Natural killer cell (primary cell): Measurements from ENCODE around the gene GALNT9. TPM values are rescaled to one million over a fixed set of nuclear protein-coding genes. Genes with fewer than 3 reads are reported as not detected.

Experiments
- ATAC-seq, 3 donors: fragments of 150-1000 bp in 2 of 3; fragments of 200-7000 bp in 1 of 3; cut with Tn5 transposase; 1 replicate in 1 of 3; 2 replicates in 2 of 3; pipeline ENCODE4 v1.10.0; 2021; ENCODE audit warnings: mild to moderate bottlenecking in 2 of 3, moderate library complexity in 2 of 3
- DNase-seq, 2 donors: peaks; one replicate each; pipeline versions ENCODE4 v3.0.0 to v3.0.0-alpha.2; 2013 to 2021; ENCODE audit warnings: mixed read lengths in 1 of 2
- H3K27ac ChIP-seq: one replicate; pipeline ENCODE4 v1.5.1; 2013; ENCODE audit warnings: mild to moderate bottlenecking, low read length
- H3K27me3 ChIP-seq: one replicate; pipeline ENCODE4 v1.6.1; 2013; ENCODE audit warnings: low read length; ENCODE audit not compliant: control insufficient read depth, insufficient read depth
- H3K36me3 ChIP-seq: one replicate; pipeline ENCODE4 v1.6.1; 2013; ENCODE audit warnings: low read length; ENCODE audit not compliant: control insufficient read depth, insufficient read depth
- H3K4me1 ChIP-seq: one replicate; pipeline ENCODE4 v1.6.1; 2013; ENCODE audit warnings: low read length; ENCODE audit not compliant: control insufficient read depth, insufficient read depth
- H3K4me3 ChIP-seq: one replicate; pipeline ENCODE4 v1.5.1; 2013; ENCODE audit warnings: low read length
- H3K9me3 ChIP-seq: one replicate; pipeline ENCODE4 v1.6.1; 2013; ENCODE audit warnings: low read length; ENCODE audit not compliant: control insufficient read depth, insufficient read depth
- H3K27ac Mint-ChIP-seq, 2 donors: one replicate each; pipeline ENCODE4 v1.8.0; 2022; ENCODE audit warnings: mild to moderate bottlenecking in 2 of 2, mixed read lengths in 2 of 2, moderate library complexity in 1 of 2
- H3K27me3 Mint-ChIP-seq, 2 donors: one replicate each; pipeline ENCODE4 v1.8.0; 2022; ENCODE audit warnings: low read depth in 2 of 2, mixed read lengths in 2 of 2
- H3K36me3 Mint-ChIP-seq: one replicate; pipeline ENCODE4 v1.8.0; 2022; ENCODE audit warnings: mixed read lengths
- H3K4me1 Mint-ChIP-seq, 2 donors: one replicate each; pipeline ENCODE4 v1.8.0; 2022; ENCODE audit warnings: mixed read lengths in 2 of 2
- H3K4me3 Mint-ChIP-seq: one replicate; pipeline ENCODE4 v1.8.0; 2022; ENCODE audit warnings: mild to moderate bottlenecking, moderate library complexity, mixed read lengths
- H3K9me3 Mint-ChIP-seq, 2 donors: one replicate each; pipeline ENCODE4 v1.8.0; 2022; ENCODE audit warnings: mixed read lengths in 2 of 2
- WGBS: methylation state at CpG from one replicate; pipeline ENCODE4 v1.1.7; 2013; ENCODE audit warnings: missing lambda C conversion rate; ENCODE audit not compliant: insufficient coverage; 5-methylcytosine and 5-hydroxymethylcytosine counted together
- intact Hi-C: fragments of 100-400 bp; cut with micrococcal nuclease; formaldehyde crosslinking; loops from one replicate; pipeline ENCODE4 v1.14.2; 2022
- total RNA-seq, 4 donors: library from RNA; stranded (reverse); fragments of 120-200 nt in 1 of 4; gene quantifications; one replicate each; pipeline versions ENCODE4 v1.2.3 to v1.2.4, GENCODE V29; 2013 to 2022
- TF ChIP-seq, protein P1 (sequence below): fragments of 200-600 bp; IDR thresholded peaks from one replicate; pipeline ENCODE4 v1.8.0; 2022; ENCODE audit warnings: antibody characterized with exemption

GALNT9 gene
- total RNA-seq, 3 donors from 2014 or later (not counting 1 experiment from before 2014, with no cell fraction given), result not detected

DNA sequence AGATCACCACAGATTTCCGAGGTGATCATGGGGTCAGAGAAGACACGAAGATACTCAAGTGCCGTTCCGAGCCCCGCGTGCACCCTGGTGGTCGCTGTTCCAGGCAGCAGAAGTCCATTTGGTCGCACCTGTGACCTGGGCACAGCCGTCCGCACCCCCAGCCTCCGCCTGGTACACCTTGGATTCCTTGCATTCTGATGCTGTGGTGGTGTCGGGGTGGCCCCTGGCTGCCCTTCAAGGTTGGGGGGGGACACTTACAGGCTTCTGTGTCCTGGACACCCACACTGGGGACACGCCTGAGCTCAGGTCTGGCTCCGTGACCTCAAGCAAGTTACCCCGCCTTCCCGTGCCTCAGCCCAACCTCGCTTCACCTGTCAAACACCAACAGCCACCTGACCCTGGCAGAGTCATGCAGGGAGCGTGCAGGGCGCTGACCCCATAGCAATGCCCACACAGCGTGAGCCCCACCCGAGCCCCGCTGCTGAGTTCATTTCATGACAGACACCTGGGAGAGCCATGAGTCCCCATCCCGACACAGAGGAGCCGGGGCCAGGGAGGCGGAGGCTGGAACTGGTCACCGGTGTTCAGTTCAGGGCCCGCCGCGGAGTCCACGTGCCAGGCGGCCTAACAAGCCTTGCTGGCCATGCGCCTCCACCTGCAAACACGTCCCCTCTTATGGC is 17.9 kb upstream of the GALNT9 start:
- Mint-ChIP-seq H3K27ac (no peak overlapping the region), H3K27me3 (peaks cover 0 to 6% of the 10 kb centered on the region in 2 donors), H3K4me3 (no peak overlapping the region), H3K4me1 (peaks cover 0 to 14% of the 10 kb centered on the region in 2 donors), H3K36me3 (no peaks in the 10 kb centered on the region), H3K9me3 (no peaks in the 10 kb centered on the region)
- no peaks in the 10 kb centered on the region for H3K36me3 ChIP-seq
- H3K9me3 ChIP-seq, result no peaks in the 10 kb centered on the region
- H3K4me3 ChIP-seq, result no peak overlapping the region
- H3K27ac ChIP-seq, result no peak overlapping the region
- H3K4me1 ChIP-seq, result peaks cover 4% of the 10 kb centered on the region
- intact Hi-C loops, result no loop called here
- TF ChIP-seq, protein P1, sequence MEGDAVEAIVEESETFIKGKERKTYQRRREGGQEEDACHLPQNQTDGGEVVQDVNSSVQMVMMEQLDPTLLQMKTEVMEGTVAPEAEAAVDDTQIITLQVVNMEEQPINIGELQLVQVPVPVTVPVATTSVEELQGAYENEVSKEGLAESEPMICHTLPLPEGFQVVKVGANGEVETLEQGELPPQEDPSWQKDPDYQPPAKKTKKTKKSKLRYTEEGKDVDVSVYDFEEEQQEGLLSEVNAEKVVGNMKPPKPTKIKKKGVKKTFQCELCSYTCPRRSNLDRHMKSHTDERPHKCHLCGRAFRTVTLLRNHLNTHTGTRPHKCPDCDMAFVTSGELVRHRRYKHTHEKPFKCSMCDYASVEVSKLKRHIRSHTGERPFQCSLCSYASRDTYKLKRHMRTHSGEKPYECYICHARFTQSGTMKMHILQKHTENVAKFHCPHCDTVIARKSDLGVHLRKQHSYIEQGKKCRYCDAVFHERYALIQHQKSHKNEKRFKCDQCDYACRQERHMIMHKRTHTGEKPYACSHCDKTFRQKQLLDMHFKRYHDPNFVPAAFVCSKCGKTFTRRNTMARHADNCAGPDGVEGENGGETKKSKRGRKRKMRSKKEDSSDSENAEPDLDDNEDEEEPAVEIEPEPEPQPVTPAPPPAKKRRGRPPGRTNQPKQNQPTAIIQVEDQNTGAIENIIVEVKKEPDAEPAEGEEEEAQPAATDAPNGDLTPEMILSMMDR, result no peak
- DNase-seq (no peak), ATAC-seq (no peak)
- 83% methylated on average over 33 of the region's 33 CpGs for WGBS
- H3K27me3 ChIP-seq, result no peaks in the 10 kb centered on the region

DNA sequence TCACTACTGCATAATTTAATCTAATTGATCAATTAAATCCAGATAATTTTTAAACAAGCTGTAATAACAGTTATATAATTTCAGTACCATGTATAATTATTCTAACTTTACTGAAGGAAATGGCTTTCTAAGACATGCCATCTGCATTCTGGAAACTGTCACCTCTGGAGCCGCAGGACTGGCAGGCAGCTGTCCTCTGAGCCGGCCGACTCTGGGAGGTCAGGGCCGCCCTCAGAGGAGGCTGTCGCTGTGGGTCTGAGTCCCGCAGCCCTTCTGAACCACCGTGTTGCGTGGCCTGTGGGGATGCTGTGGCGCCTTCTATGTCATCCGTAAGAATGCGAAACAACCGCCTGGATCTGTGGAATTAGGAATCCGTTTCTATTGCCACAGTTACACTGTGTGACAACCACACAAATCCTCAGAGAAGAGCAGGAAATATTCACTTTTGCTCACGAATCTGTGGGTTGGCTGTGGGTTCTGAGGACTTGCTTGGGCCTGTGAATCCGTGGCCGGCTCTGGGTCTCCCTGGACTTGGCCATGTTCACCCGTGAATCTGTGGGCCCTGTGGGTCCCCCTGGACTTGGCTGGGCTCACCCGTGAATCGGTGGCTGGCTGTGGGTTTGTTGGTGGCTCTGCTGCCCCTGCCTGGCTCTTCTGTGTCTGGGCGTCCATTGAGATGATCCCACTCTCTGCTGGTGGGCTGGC is 17.2 kb upstream of the GALNT9 start:
- no peak for DNase-seq
- Histone ChIP-seq H3K4me1 (peaks cover 4% of the 10 kb centered on the region), H3K36me3 (no peaks in the 10 kb centered on the region), H3K9me3 (no peaks in the 10 kb centered on the region), H3K27ac (no peak overlapping the region), H3K27me3 (no peaks in the 10 kb centered on the region), H3K4me3 (no peak overlapping the region)
- H3K4me1 Mint-ChIP-seq, result peaks cover 0 to 14% of the 10 kb centered on the region in 2 donors
- TF ChIP-seq, protein P1, result no peak
- intact Hi-C loops, result no loop called here
- no peak overlapping the region for H3K4me3 Mint-ChIP-seq
- 87% methylated on average over 20 of the region's 20 CpGs for WGBS
- no peak overlapping the region for H3K27ac Mint-ChIP-seq
- H3K9me3 Mint-ChIP-seq, result no peaks in the 10 kb centered on the region
- ATAC-seq, result no peak
- H3K27me3 Mint-ChIP-seq, result peaks cover 0 to 6% of the 10 kb centered on the region in 2 donors
- H3K36me3 Mint-ChIP-seq, result no peaks in the 10 kb centered on the region

DNA sequence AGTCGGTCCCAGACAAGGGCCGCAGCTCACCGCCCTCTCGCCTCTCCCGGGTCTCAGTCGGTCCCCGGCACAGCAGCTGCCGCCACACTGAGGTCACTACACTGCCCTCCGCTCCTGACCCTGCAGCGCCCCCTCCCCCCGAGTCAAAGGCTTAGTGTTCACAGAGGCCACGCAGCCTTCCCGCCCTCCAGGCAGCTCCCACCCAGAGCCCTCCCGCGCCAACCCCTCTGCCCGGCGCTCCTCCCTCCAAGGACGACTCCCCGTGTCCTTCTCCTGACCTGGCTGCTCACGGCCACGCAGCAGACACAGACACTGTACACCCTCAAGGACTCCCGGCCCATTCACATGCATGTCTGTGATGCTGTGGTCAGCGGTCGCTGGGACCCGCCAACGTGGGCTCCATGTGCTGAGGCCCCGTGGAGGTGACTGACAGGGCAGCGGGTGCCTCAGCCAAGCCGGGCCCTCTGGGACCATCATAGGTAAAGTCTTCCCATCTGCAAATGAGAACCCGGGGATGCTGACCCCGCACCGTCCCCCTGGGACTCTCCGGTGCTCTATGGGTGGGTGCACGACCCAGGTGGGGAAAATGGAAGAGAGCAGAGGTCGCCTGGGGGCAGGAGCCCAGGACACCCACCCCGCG is 16.3 kb upstream of the GALNT9 start:
- TF ChIP-seq, protein P1, result no peak

More for the DNA sequence above, 16.3 kb upstream of the GALNT9 start:
- DNase-seq (no peak), ATAC-seq (no peak)
- Histone ChIP-seq H3K27ac (no peak overlapping the region), H3K4me1 (peaks cover 4% of the 10 kb centered on the region), H3K27me3 (no peaks in the 10 kb centered on the region), H3K4me3 (no peak overlapping the region), H3K36me3 (no peaks in the 10 kb centered on the region), H3K9me3 (no peaks in the 10 kb centered on the region)
- Mint-ChIP-seq H3K4me1 (peaks cover 0 to 14% of the 10 kb centered on the region in 2 donors), H3K27me3 (peaks cover 0 to 6% of the 10 kb centered on the region in 2 donors), H3K36me3 (no peaks in the 10 kb centered on the region), H3K27ac (no peak overlapping the region), H3K4me3 (no peak overlapping the region), H3K9me3 (no peaks in the 10 kb centered on the region)
- 85% methylated on average over 37 of the region's 37 CpGs for WGBS
- intact Hi-C loops, result no loop called here
